Urinary bladder (tissue), 4 donors: Measurements from ENCODE around the gene BCAR3. TPM values are rescaled to one million over a fixed set of nuclear protein-coding genes. Genes with fewer than 3 reads are reported as not detected.
A peak's percentile ranks its signal among the peaks of the same experiment; 100 is the strongest.
"Not testable (repeated sequence)": the region's sequence is repeated elsewhere in the genome, so short reads cannot be mapped to it uniquely, and the experiment has no call there.

Experiments used
- DNase-seq: peaks from one replicate; pipeline ENCODE4 v3.0.0-alpha.2; 2015; ENCODE audit errors: extremely low spot score
- H3K27ac ChIP-seq: one replicate; pipeline ENCODE4 v1.5.1; 2013; ENCODE audit warnings: low read depth, mild to moderate bottlenecking, moderate library complexity
- H3K36me3 ChIP-seq: one replicate; pipeline ENCODE4 v1.6.1; 2013; ENCODE audit warnings: mild to moderate bottlenecking, moderate library complexity; ENCODE audit not compliant: insufficient read depth
- H3K4me1 ChIP-seq: one replicate; pipeline ENCODE4 v1.6.1; 2013; ENCODE audit warnings: mild to moderate bottlenecking, moderate library complexity; ENCODE audit not compliant: insufficient read depth
- H3K4me3 ChIP-seq: one replicate; pipeline ENCODE4 v1.5.1; 2013; ENCODE audit warnings: low read depth, low read length
- WGBS: extraction: QIAGEN DNeasy Blood & Tissue Kit; methylation state at CpG from one replicate; pipeline ENCODE4 v1.1.7; 2013; 5-methylcytosine and 5-hydroxymethylcytosine counted together
- polyA plus RNA-seq: library from polyadenylated mRNA; stranded (reverse); fragments of 200-250 nt; gene quantifications from one replicate; pipeline ENCODE4 v1.2.3, GENCODE V29; 2013
- total RNA-seq: library from RNA; depleted of rRNA; stranded (reverse); fragments of >200 nt; gene quantifications from one replicate; pipeline ENCODE4 v1.2.3, GENCODE V29; 2014
- donor health status: healthy with polysubstance abuse.
- donor health status: healthy.

BCAR3 gene
- total and polyA plus RNA-seq, 2 donors, result 14.5 TPM

DNA sequence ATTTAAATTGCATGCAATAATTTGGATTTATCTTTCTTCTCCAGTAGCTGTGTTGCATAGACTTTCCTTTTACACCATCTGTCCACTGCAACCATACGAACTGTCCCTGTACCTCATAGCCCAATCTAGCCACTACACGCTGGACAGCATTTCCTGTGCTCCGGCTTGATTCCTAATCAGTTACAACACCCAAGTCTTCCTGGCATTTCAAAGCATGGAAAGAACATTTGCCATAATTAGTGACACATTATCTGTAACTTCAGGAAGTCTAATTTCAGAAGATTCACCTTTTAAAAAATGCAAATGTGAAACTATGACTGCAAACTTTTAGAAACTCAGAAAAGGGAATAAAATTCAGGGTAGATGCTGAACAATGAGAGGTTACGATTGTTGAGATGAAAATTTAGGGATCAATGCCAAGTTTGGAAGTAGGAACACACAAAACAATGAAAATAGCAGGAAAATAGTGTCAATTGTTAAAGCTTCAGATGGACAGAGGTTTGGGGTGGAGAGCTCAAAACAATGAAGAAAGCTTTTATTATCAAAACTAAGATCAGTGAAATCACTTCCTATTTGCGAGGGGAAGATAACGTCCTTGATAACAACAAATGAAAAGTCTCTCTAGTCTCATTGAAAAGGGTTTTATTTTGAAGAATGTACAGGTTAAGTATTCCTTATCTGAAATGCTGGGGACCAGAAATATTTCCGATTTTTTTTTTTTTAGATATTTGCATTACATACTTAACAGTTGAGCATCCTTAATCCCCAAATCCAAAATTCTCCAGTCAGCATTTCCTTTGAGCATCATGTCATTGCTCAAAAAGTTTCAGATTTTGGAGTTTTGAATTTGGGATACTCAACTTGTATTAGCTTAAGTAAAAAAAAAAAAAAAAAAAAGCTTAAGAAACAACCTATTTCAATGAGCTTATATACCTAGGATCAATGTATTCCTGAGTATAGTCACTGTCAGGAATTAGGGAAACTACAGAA lies 126.5 kb downstream of the BCAR3 start:
- H3K36me3 ChIP-seq, result no peaks in the 10 kb centered on the region
- H3K4me3 ChIP-seq, result no peak overlapping the region
- H3K4me1 ChIP-seq, result no peaks in the 10 kb centered on the region
- H3K27ac ChIP-seq, result no peak overlapping the region
- 71% methylated on average over 7 of the region's 7 CpGs for WGBS
- no peak for DNase-seq

DNA sequence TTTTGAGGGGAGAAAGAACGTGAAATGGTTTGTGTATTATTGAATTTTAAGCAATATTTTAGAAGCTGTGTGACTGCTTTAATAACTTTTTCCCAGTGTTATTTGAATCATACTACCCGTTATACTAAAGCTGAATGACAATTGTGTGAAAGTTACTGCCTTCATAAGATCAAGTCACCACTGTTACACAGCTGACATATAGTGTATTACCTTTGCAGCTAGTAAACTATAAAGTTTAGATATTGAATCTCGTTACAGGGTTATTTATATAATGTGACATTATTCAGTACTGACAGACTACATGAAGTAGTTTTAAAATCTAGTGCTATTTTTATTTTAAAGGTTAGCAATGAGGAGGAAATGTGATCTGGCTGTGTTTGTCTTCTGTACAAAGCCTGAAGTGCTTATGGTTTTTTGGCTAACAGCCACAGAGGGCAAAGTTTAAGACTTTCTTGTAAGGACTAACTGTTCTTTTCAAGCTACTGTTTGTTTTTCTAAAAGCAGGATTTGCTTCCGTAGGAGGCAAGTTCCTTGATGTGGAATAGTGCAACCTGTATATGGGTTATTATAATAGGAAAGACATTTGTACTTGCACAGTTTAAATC lies 127.6 kb downstream of the BCAR3 start:
- H3K36me3 ChIP-seq, H3K4me1 ChIP-seq, H3K4me3 ChIP-seq, H3K27ac ChIP-seq: not testable (repeated sequence)
- 46% methylated on average over 4 of the region's 4 CpGs for WGBS
- peak; percentile 31 for DNase-seq

DNA sequence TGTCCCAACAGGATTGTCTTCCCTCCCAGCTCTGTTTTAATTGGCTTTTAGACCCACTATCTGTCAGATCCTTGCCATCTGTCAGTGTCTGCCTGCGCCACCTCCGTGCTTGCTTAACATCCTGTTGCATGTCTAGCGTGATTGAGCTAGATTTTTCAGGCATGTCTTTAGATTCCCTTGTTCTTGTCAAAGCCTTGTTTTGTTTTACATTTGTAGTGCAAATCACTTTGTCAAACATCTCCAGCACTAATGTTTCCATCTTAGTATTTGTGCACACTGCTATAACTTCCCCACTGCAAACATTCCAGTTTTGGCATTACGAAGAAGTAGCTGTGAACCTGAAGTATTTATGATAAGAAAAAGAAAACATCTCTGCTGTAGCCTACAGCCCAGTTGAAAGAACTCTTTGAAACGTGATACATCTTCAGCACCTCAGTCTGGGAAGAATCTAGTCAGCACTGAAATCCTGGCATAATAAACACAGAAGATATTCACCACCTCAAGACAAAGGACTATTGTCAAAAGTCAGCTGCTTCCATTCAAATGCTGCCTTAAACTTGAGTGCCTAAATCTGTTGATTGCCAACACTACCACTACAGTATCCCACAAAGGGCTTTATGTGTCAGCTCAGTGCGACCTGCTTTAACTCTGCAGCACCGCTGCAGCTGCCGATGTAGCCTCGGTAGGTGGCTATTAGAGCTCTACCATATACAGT lies 128.7 kb downstream of the BCAR3 start:
- 59% methylated on average over 9 of the region's 9 CpGs for whole genome bisulfite sequencing
- Histone ChIP-seq H3K36me3 (peaks cover 3% of the 10 kb centered on the region), H3K4me3 (no peak overlapping the region), H3K4me1 (no peaks in the 10 kb centered on the region), H3K27ac (no peak overlapping the region)
- DNase-seq, result no peak

DNA sequence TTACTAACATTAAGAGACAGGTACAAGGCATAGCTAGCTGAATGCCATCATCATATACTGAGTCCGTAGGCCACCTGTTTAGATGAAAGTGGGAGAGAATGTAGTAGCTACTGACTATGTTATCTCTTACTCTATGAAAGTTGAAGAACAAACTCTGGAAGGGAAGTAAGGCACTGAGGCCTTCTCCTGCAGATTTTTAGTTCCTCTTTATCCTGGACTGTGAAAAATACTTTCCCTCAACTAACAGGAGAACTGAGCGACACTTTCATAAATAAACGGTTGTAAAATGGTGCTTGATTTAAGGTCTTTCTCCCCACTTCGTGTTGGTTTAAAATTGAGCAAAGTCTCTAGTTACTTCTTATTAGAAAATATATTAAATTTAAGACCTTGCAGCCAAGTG lies 131.8 kb downstream of the BCAR3 start:
- no peak overlapping the region for H3K4me3 ChIP-seq
- WGBS, result 89% methylated on average over 4 of the region's 4 CpGs
- DNase-seq, result no peak
- H3K36me3 ChIP-seq, result peaks cover 3% of the 10 kb centered on the region
- no peak overlapping the region for H3K27ac ChIP-seq
- H3K4me1 ChIP-seq, result no peaks in the 10 kb centered on the region

DNA sequence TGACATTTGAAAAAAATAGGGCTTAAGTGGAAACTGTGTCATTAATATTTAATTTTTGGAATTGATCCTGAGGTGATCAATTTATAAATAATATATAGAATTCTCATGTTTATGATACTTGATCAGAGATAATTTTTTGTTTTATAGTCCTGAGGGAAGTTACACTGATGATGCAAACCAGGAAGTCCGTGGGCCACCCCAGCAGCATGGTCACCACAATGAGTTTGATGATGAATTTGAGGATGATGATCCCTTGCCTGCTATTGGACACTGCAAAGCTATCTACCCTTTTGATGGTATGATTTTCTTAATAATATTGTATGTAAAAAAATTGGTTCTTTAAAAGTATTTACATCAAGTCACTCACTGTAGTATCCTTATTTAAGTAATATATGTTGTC lies 132.5 kb downstream of the BCAR3 start:
- WGBS, result 91% methylated on average over 1 of the region's 1 CpG
- H3K4me1 ChIP-seq, result no peaks in the 10 kb centered on the region
- peaks cover 3% of the 10 kb centered on the region for H3K36me3 ChIP-seq
- no peak overlapping the region for H3K27ac ChIP-seq
- DNase-seq, result no peak
- H3K4me3 ChIP-seq, result no peak overlapping the region

DNA sequence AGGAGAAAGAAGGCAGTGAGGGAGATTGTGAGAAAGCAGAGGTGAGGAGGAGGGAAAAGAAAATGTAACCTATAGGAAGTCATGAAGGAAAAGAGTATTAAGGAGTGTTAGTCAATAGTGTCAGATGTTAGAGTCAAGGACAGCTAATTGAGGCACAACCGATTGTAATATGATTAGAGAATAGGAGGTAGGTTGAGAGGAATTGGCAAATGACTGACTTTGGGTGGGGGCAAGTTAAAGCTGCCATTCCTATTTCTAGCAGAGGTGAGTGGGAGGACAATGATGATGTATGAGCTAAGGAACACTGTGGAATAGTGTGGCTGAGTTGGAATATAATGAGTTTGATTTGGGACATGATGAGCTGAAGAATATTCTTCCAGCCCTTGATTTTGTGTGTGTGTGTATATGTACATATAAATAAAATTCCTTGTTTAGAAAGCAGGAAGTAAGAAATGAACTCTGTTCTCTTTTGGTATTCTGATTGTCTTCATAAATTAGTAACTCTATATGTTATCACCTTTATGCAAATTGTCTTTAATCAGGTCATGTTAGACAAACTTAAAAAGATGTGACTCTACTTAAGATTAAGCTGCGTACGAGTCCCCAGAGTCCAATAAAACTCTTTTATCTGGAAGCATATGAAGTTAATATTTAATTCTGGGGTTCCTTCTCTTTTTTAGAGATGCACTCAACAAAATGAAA lies 135.3 kb downstream of the BCAR3 start:
- no peak for DNase-seq
- WGBS, result 94% methylated on average over 3 of the region's 3 CpGs
- Histone ChIP-seq H3K36me3 (peaks cover 3% of the 10 kb centered on the region), H3K4me1 (no peaks in the 10 kb centered on the region), H3K4me3 (no peak overlapping the region), H3K27ac (no peak overlapping the region)

DNA sequence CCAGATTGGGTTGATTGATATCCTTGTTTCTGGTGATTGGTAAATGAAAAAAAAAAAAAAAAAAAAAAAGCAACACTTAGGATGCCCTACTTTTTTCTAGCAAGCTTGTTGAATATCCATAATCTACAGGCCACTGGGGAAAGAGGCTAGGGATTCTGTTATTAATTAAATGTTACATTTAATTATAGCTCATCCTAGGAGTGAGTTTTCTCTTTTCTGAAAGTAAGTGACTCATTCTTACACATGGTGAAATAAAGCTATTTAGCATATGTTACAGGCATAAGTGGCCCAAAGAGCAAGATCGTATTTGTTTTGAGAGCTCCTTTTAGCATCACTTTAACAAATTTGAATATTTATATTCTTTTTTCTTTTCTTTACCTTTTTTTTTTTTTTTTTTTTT lies 139.2 kb downstream of the BCAR3 start:
- Histone ChIP-seq H3K27ac (no peak overlapping the region), H3K4me3 (no peak overlapping the region), H3K4me1 (no peaks in the 10 kb centered on the region), H3K36me3 (no peaks in the 10 kb centered on the region)
- DNase-seq, result no peak
- WGBS, result 100% methylated on average over 1 of the region's 1 CpG

DNA sequence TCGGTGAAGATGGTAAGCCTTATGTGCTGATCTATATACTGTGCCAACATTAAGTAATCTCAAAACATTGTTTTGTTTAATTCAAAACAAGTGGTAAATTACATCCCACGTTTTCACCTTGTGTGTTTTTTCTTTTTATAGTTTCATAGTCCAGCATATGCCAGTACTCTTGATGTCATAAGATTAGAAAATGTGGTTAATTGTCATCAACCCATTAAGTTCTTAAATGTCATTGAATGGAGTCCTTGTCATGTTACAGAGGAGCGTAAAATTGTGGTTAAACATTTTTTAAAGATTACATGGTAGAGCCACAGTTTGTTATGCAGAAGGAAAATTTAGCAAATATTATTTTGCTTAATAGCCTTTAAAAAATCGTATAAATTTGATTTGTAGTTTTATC lies 140.6 kb downstream of the BCAR3 start:
- DNase-seq, result no peak
- Histone ChIP-seq H3K4me3 (no peak overlapping the region), H3K27ac (no peak overlapping the region), H3K36me3 (no peaks in the 10 kb centered on the region), H3K4me1 (no peaks in the 10 kb centered on the region)
- 85% methylated on average over 4 of the region's 4 CpGs for WGBS

DNA sequence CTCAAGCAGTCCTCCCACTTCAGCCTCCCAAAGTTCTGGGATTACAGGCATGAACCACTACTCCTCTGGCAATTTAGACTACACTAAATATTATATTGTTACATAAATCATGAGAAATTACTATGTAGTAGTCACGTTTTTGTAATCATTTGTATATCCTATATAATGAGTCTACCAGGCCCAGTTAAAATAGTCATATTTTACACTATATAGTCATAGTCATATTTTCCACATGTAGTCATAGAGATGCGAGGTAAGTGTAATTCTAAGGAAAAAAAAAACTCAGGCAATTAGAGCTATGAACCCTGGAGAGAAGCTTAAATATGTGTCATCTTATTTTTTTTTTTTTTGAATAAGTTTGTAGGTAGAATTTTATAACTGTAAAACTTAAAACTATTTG lies 143.7 kb downstream of the BCAR3 start:
- no peak for DNase-seq
- Histone ChIP-seq H3K4me3 (no peak overlapping the region), H3K36me3 (no peaks in the 10 kb centered on the region), H3K27ac (no peak overlapping the region), H3K4me1 (no peaks in the 10 kb centered on the region)
- 72% methylated on average over 2 of the region's 2 CpGs for whole genome bisulfite sequencing

DNA sequence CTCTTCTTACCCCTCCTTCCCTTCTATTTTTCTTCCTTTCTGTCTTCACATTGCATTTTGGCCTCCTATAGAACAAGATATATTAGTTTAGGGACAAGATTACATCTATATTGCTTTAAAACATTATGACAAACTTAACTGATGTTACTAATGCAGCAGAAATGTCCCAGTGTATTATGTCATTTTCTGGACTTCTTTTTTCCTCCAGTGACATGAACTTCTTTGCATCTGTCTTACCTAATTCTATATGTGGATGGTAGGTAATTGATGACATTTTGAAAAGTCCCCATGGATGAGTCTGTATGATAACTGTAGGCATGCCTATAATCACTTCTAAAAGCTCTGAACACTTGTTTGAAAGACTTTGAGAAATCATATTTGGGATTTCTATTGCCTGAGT lies 144.2 kb downstream of the BCAR3 start:
- H3K27ac ChIP-seq, result no peak overlapping the region
- no peaks in the 10 kb centered on the region for H3K36me3 ChIP-seq
- no peak for DNase-seq
- H3K4me1 ChIP-seq, result no peaks in the 10 kb centered on the region
- no peak overlapping the region for H3K4me3 ChIP-seq

DNA sequence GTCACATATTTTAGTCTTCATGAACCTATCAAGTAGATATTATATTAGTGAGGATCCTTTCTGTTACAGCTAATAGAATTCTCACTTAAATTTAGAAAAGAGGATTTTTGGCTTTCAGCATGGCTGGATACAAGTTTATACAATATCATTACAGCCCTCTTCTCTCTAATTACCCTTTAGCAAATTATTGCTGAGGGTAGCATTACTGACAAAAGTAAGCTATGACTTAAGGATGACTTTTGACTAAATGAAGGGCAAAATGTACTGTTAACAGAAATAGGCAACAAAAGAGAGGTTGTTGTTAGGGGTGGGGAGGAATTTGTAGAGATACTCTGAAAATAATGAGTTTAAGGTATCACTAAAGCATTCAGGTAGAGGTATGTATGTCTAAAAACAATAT lies 148.0 kb downstream of the BCAR3 start:
- H3K4me3 ChIP-seq, result no peak overlapping the region

DNA sequence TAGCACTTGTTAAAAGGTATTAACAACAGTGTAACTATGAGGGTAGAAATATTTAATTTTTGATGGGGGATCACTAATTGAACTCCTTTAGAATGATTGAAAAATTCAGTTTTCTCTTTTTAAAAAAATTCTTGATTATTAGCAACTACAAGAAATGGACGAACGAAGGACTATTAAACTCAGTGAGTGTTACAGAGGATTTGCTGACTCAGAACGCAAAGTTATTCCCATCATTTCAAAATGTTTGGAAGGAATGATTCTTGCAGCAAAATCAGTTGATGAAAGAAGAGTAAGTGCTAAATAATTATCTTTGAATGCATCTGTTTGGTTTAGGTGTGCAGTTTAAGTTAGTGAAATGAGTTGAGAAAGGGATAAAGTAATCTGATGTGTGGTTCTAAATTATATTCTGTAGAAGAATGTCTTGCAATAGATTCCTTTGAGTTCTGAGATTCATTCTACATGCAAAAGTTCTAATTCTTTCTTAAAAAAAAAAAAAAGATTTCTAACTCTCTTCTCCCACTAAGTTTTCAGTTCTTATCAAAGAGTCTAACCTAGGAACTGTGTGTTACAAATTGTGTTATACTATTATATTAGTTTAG lies 148.8 kb downstream of the BCAR3 start:
- 98% methylated on average over 3 of the region's 3 CpGs for WGBS
- H3K27ac ChIP-seq, result no peak overlapping the region
- H3K4me3 ChIP-seq, result no peak overlapping the region
- H3K36me3 ChIP-seq, result no peaks in the 10 kb centered on the region
- DNase-seq, result no peak
- no peaks in the 10 kb centered on the region for H3K4me1 ChIP-seq

More for the DNA sequence above, 148.0 kb downstream of the BCAR3 start:
- H3K36me3 ChIP-seq, result no peaks in the 10 kb centered on the region
- DNase-seq, result no peak
- no peaks in the 10 kb centered on the region for H3K4me1 ChIP-seq
- H3K27ac ChIP-seq, result no peak overlapping the region

DNA sequence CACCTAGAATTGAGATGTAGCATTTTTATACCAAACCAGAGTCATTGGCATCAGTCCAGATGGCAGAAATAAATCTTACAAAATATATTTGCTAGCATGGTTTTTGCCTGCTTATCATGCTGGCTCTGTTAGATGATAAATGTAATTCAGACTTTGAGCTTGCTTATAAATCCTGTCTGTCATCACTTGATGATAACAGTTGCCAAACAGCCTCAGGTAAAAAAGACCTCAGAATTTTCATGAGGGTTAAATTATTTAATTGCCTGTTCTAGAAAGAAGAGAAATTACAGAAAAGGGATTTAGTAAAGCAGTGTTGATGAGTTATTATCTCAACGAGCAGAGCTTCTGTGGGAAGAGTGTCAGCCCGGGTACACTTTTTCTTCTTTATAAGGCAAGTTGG lies 150.4 kb downstream of the BCAR3 start:
- Histone ChIP-seq H3K27ac (no peak overlapping the region), H3K36me3 (no peaks in the 10 kb centered on the region), H3K4me1 (no peaks in the 10 kb centered on the region), H3K4me3 (no peak overlapping the region)
- DNase-seq, result no peak
- 40% methylated on average over 2 of the region's 2 CpGs for WGBS
